Suppressor macrophage treated with lipopolysaccharide for 1 hour (primary cell): ENCODE measurements around the gene SYT13.
"Not testable (repeated sequence)": the region's sequence is repeated elsewhere in the genome, so short reads cannot be mapped to it uniquely, and the experiment has no call there.

Source experiments
- DNase-seq, 3 donors: peaks; one replicate each; pipeline ENCODE4 v3.0.0-alpha.2; 2020 to 2022

Gene SYT13

DNA sequence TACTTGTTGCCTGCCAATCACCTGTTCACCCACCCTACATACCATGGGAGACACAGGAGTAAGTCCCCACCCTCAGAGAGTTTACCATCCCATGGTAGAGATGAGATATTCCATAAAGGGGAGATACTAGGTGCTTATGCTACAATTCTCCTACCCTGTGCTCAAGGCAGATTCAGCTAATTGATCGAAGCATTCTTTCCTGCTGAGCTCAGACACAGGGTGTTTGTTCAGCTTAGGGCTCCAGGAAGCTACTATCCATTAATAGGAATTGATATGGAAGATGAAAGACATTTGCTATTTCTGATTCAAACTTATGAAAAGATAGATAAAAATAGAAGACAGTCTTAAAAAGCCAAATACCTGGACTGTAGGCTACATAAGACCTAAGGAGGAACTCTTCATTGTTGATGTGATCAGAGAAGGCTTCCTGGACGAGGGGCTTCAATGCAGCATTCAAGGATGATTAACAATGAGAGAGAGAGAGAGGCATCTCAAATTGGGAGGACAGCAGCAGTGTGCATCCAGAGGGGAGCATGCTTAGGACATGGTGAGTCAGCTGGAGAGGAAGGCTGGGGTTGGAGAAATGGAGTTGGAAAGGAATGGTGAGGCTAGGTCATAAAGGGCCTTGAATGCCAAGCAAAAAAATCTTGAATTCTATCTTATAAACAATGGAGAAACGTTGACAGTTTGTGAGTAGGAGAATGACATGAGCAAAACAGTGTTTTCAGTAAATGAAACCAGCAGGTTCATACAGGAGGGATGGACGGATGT, 15.0 kb downstream of the SYT13 start:
- DNase-seq = no peak

DNA sequence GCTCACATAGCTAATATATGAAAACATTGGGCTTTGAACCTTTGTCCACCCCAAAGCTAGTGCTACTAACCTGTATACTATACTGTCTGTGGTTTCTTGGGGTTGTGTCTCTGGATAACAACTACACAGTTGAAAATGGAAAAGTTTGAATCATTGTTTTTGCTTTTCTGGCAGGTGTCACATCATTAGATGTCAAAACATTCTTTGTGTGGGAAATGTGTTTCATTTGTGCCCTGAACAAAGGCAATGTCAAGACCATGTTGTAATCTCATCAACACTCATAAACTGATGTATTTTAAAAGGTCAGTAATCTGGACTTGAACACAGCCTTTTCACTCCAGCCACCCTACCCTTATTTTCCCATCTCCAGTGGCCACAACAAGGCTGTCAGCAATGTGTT, 16.5 kb downstream of the SYT13 start:
- DNase-seq = no peak

DNA sequence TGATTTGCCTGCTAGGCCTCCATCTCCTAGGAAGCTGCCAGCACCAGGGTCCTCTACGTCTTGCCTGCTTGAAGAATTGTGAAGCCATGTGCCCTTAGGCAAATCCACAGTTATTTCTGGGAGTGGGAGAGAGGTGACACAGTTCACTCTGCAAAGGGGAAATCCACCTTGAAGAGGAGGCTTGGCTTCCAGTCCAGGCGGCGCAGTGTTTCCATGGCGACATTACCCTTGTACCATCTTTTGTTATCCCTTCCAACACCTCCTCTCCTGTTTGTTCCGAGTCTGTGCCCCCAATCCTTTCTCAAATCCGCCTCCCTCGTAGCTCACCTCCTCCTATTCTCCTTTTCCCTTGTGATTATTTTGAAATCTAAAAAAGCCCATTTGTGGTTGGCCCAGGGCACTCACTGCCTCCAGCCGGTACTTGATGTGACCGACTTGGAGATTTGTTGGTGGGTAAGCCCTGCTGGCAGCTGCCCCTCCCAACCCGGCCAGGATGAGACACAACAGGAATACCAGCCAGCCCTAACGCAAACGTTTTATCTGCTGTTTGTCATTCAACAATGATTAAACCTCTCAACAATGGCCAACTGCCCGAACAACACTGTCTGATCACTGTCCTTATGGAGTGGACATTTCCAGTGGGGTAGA, 18.4 kb downstream of the SYT13 start:
- DNase-seq = no peak

DNA sequence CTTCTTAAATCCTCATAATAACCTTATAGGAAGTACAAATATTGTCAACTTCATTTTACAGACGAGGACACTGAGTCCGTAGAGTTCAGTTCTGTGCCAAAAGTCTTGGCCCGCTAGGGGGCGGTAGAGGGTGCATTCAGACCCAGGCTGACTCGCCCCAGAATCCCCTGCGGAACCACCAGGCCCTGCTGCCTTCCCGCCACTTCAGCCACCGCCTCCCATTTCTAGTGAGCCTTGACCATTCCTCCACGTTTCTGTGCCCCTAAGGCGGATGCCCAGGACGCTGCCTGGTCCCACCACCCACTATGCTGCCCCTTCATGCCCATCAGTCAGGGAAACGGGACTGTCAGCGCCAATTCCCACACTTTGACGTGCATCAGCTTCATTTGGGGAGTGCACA, 19.1 kb downstream of the SYT13 start:
- peak; percentile 20 to 43 (median 21) for DNase-seq

DNA sequence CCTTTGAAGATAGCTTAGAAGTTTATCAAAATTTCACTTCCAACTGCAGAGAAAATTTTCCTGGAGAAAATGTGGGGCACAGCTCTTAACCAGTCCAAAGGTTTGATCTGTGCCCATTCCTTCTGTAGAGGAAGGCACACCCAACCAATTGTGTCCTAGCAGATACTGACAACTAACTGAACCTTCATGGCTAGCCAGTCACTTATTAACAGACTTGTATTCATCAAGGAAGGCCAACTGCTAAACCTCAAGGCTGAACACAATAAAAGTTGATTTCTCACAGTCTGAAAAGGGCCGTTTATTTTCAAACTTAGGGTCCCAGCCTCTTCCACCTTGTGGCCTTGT, 19.5 kb downstream of the SYT13 start:
- no peak for DNase-seq

DNA sequence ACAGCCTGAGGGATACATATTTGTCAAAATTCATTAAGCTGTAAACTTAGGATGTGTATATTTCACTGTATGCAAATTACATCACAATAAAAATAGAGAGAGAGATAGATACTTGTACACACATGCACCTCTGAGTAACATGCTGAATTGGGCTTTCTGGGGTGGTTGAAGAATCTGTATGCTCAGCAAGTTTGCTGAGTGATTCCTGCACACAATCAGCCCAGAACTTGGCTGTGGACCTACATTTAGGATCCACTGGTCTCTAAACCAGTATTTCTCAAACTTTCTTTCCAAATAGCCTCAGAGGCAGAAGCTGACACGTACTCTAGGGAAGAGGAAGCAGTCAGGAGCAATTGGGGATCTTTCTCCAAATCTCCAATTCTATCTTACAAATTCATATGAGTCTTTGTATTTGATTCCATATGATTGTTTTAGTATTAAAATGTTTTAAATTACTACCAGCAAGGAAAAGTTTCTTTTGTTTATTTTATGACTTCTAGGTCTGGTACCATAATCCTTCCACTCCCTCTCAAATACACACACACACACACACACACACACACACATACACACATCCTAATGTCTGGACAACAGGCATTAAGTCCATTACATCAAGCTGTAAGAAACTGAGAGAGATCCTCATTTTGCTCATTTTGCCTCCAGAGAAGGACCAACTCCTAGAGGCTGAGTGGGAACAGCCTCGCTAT, 20.0 kb downstream of the SYT13 start:
- no peak for DNase-seq

DNA sequence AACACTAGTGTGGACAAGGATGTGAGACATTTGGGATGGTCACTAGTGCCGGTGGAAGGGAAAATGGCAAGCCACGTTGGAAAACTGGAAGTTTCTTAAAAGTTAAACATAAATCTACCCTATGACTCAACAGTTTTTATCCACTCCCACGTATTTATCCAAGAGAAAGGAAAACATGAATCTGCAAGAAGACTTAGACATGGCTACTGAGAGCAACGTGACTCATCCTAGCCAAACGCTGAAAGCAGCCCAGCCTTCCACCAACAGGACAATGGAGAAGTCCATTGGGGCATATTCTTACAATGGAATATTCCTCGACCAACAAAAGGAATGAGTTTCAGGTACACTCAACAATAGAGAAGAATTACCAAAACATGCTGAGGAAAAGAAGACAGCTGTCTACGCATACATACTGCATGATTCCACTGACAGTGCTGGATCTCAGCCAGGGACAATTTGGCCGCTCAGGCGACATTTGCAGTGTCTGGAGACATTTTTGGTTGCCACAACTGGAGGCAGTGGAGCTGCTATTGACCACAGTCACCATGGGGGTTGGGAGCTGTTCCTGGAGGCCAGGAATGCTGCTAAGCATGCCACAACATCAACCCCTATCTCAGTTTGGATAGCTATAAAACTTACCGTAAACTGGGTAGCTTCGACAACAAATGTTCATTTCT, 21.2 kb downstream of the SYT13 start:
- peak; percentile 20 to 52 (median 20) for DNase-seq

DNA sequence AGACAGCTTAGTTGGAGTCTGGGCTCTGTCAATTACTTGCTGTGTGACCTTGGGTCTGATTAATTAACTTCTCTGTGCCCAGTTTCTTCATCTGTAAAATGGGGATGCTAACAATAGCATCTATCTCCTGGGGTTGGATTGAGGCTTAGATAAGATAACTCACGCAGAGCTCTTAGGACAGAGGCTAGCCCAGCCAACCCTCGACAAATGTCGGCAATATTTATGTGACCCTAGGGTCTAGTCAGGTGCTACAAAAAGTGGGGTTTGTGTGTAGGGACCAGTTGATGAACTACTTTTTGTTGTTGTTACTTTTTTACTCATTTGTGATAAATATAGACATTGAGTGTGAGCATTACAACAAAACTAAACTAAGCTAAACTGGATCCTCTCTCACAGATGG, 22.4 kb downstream of the SYT13 start:
- no peak for DNase-seq

DNA sequence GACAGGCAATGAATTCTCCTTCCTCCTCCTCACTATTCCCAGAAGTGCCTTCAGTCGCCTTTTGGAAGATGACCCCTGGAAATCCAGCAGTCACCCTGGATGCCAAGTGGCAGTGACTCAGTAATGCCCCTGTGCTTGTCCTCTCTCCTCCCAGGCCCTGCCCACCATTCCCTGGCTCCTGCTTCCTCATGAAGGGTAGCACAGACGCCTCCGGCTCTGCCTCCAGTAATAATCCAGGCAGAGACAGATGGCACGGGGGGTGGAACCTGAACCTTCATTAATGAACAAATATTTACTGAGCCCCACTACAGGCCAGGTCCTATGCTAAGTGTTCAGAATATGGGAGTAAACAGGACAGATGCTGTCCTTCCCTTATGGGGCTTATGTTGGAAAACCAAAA, 23.2 kb downstream of the SYT13 start:
- DNase-seq = no peak

DNA sequence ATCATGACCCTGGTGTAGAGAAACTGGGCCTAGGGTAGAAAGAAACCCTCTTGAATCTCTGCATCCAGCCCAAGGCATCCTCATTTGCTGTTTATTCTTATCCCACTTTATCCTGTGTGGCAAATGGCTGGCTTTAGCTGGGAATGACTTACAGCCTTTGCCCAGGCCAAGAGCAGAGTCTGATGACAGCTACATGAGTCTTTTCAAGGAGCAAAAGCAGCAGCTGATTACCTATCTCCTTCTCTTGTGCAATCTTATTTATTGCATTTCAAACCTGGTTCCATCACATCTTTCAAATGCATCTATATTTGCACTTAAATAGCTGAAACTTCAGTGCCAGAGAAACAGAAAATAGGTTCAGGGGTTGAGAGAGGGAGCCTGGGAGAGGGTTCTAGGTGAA, 26.1 kb downstream of the SYT13 start:
- no peak for DNase-seq

DNA sequence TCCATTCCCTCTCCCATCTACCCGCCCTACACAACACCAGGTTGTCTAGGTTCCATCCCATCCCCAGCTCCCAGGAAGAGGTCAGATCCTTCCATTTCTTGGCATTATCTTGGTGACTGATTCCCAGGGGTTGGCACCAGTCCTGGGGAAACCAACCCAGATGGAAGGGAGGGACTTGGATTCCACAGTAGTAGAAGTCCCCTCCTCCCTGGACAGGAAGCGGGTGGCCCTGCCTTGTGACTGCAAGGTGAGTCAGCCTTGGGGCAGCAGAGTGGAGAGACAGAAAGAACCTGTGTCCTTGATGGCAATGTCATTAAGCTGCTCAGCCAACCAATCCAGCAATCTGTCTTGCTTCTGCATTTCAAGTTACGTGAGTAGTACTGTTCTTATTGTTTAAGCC, 26.5 kb downstream of the SYT13 start:
- no peak for DNase-seq

DNA sequence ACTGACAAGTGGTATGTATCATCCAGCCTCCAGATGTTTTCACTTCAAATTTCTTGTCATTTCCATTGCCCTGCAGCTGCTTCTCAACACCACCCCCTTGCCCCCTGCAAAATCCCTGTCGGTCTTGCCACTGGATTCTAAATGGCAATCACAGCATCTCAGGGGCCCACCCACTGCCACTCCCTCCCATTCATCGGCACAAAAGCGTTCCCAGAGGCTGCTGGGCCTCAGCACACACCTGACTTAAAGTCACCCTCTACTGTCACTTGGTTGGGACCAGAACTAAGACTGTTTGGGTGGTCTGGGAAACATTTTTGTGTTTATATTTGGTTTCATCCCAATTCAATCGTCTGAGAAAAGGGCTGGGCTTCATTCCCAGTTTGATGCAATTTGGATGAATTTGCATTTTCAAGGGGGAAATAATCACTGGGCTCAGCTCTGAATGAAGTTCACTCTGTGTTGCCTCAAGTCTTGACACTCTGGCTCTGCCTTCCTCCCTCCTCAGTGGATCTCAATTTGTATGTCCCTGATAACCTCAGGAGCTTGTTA, 27.1 kb downstream of the SYT13 start:
- DNase-seq = no peak

DNA sequence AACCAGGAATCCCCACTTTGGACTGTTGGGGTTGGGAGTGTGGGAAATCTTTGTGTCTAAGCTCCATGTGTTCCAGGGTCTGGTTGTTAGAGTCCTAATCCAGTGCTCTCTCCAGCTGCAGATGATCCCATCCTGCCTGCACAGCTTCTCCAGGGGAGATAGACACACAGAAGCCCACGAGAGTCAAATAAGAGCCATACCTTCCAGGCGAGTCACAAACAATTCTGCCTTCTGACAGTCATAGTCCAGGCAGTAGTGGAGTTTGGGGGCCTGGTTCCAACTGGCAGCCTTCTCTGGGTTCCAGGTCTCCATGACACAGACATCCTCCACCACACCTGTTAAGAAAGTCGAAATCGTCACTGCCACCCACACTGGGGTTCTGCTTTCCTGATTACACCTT, 32.1 kb downstream of the SYT13 start:
- no peak for DNase-seq

DNA sequence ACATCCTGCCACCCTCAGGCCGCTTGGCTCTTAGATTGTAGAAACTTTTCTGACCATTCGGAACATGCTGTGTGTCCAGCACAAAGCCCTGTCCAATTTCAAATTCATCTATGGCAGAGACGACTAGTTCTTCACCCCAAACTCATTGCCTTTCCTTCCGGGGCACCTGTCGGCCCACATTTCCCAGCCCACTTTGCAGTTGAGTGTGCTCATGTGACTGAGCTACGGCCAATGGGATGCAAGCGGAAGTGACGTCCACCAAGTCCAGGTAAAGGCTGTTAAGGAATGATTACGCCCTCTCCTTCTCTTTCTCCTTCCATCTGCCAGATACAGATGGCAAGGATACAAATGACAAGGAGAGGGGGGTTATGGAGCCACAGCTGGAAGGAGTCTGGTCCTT, 32.5 kb downstream of the SYT13 start:
- DNase-seq = no peak

DNA sequence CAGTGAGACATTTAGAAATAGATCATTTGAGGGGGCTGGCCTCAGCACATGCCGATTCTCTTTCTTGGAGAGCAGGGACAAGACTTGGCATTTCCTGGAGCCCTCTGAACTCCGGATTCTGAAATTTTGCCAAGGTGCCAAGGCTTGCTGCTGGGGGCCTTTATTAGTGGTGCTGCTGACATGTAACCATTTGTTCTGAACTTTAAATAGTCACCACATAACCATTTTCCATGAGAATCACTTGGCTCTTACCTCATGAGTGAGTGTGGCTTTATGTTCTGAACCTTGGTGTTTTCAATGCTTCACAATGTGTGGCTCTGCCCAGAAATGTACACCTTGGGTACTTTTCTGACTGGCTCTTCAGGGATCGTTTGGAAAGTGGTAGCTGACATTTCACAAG, 33.3 kb downstream of the SYT13 start:
- no peak for DNase-seq

DNA sequence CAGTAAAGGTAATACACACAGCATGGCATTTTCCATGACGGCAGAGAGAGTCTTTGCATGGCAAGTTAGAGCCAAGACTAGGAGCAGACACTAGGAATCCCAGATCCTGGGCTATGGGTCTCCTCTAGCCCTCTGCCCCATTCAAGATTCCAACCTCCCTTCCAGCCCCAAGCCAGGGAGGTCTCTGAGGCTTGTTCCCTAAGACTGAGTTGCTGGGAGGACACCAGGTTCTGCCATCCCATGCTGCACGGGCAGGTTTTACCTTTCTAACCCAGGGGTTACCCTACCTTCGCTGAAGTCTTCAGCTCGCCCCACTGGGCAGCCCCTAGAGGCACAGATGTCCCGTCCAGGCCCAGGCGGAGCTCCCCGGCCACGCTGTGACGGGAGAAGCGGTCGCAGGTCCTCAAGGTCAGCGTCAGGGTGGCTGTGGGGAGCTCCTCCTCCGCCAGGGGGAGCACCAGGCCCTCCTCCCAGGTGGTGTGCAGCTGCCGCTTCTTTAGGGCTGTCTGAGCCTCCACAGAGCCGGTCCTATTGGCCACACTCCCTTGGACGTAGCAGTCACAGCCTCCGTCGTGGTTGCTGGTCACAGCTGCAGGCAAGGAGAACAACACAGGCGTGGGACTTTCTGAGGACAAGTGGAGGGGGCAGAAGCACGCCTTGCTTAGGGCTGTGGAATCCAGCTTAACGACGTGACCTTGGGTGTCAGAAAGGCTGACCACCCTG, 33.8 kb downstream of the SYT13 start:
- peak in 2 of 3 donors; percentile 23 to 53 for DNase-seq

DNA sequence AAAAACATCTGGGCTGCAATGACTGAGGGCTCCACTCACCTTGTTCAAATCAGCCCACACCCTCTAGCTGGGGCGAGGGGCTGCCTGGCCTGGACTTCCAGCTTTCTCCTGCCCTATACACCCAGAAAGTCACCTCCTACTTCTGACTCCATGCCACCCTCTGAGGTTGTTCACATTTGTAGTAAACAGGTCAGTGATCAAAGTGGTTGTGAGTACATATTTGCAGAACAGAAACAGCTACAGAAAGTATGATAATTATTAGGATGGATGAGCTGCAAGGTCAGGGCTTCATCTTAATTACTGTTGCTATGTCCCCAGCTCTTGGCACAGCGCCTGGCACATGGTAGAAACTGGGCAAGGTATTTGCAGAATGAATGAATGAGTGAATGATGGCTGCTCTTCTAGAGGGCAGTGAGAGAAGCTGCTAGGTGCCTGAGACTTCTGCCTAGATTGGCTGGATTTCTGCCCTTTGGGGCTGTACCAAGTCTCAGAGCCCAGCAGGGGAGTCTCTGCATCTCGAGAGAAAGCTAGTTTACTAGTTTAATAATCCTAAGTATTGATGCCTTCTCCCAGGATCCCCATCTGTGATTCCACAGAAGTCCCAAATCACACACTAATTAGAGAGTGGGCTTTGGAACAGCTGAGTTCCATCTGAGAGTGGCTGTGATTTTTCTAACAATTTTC, 36.0 kb downstream of the SYT13 start:
- DNase-seq = no peak

DNA sequence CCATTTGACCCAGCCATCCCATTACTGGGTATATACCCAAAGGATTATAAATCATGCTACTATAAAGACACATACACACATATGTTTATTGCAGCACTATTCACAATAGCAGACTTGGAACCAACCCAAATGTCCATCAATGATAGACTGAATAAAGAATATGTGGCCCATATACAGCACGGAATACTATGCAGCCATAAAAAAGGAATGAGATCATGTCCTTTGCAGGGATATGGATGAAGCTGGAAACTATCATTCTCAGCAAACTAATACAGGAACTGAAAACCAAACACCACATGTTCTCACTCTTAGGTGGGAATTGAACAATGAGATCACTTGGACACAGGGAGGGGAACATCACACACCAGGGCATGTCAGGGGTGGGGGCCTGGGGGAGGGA, 36.8 kb downstream of the SYT13 start:
- DNase-seq = not testable (repeated sequence)

DNA sequence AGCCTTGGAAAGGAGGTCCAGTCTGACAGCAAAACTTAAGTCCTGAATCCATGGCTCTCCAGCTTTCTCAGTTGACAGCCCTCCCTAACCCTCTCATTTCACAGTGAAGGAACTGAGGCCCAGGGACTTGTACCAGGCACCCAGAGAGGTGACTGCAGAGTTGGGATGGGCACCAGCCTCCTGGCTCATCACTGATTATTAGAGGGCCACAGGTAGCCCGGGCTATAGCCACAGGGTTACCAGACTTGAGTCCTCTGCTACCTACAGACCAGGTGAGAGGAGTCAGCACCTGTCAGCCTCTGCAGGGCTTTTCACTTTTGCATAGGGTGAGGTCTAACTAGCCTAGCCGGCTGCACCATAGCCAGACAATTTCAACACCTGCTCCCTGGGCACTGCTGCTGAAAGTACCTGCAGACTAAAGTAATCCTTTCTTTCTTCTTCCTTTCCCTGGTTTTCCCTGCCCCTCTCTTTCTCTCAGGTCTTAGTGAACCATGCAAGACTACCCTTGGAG, 37.6 kb downstream of the SYT13 start:
- no peak for DNase-seq

DNA sequence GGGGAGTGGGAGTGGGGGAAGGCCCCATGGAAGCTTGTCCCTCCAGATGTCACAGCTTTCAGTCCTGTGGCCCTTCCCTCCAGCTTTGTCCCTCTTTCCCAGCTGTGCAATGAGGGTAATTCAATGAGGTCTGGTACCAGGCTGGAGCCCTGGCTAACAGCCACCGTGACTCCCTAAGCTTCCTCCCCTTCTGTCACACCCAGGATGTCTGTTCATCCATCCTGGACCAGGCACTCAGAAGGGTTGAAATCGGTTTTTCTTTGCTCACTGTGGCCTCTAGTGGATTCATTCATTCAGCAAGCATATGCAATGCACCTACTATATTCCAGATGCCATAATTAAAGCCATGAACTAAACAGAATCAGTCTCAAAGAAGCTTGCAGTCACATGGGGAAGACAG, 38.7 kb downstream of the SYT13 start:
- DNase-seq = no peak

DNA sequence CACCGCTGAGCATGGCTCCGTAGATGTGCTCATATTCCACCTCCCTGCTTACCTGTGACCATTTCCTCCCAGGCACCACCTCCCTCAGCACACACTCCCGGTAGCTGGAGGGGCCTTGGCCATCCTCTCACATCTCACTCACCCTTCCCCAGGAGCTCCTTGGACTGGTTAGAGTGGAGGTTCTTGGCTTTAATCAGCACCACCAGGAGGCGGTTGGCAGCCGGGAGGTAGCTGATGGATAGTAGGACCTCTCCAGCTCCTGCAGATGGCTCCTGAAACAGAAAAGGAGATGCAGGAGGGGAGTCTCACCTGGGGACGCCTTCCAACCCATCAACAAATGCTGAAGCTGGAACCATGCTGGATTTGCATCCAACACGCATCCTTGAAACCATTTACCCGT, 39.9 kb downstream of the SYT13 start:
- no peak for DNase-seq
